IPS DF 19.7 (cell line): ENCODE measurements around the gene ZC2HC1B.
"Not testable (repeated sequence)": the region's sequence is repeated elsewhere in the genome, so short reads cannot be mapped to it uniquely, and the experiment has no call there.

Source experiments
- DNase-seq: peaks from one replicate; pipeline ENCODE4 v3.0.0-alpha.2; 2013; ENCODE audit warnings: low read depth, low spot score

ZC2HC1B gene

DNA sequence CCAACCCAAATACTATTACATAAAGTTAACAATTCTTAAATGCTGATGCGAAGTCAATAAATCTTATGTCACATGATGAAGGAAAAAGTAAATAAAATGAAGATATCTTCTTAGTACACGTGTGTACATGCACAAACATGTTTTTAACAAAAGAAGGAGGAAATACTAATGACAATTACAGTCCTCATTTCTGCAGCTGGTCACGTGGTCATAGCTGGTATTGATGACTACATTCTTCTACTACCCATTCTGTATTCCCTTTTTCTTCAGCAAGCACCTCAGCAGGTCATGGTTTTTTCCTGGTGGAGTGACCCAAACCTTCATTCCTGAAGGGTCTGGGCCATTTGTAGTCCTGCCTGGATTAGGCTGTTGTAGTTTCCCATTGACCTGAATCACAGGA, 4.5 kb downstream of the ZC2HC1B start:
- not testable (repeated sequence) for DNase-seq

DNA sequence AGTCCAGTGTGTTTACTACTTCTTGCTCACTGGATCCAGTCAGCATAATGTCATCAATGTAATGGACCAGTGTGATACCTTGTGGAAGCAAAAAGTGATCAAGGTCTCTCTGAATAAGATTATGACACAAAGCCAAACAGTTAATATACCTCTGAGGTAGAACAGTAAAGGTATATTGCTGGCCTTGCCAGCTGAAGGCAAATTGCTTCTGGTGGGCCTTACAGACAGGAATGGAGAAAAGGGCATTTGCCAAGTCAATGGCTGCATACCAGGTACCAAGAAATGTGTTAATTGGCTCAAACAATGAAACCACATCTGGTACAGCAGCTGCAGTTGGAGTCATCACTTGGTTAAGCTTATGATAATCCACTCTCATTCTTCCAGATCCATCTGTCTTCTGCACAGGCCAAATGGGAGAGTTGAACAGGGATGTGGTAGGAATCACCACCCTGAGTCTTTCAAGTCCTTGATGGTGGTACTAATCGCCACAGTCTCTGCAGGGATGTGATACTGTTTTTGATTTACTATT, 7.0 kb downstream of the ZC2HC1B start:
- not testable (repeated sequence) for DNase-seq

DNA sequence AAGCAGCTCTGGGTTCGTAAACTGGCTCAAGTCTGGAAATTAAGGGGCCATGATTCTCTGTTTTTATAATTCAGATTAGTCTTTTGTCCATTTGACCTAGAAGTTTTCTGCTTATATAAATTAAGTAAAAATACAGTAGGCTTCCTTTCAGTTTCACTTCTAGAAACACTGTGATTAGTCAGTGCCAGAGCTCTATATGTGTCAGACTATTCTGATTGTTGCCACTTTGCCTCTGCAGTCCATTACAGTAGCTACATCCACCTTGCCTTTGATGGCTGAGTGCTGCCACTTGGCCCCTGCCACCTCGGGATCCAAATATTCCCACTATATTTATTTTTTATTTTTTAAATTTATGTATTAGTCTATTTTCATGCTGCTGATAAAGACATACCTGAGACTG, 7.9 kb downstream of the ZC2HC1B start:
- DNase-seq = no peak

DNA sequence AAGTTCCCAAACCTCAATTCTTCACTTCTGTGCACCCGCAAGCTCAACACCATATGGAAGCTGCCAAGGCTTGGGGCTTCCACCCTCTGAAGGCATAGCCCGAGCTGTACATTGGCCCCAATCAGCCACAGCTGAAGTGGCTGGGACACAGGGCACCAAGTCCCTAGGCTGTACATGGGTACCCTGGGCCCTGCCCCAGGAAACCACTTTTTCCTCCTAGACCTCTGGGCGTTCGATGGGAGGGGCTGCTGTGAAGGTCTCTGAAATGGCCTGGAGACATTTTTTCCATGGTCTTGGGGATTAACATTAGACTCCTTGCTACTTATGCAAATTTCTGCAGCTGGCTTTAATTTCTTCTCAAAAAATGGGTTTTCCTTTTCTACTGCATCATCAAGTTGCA, 9.3 kb downstream of the ZC2HC1B start:
- DNase-seq = not testable (repeated sequence)

DNA sequence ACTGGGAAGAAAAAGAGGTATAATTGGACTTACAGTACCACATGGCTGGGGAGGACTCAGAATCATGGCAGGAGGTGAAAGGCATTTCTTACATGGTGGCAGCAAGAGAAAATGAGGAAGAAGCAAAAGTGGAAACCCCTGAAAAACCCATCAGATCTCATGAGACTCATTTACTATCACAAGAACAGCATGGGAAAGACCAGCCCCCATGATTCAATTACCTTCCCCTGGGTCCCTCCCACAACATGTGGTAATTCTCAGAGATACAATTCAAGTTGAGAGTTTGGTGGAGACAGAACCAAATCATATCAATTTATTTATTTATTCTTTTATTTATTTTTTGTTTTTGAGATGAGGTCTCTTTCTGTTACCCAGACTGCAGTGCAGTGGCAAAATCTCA, 10.2 kb downstream of the ZC2HC1B start:
- not testable (repeated sequence) for DNase-seq

DNA sequence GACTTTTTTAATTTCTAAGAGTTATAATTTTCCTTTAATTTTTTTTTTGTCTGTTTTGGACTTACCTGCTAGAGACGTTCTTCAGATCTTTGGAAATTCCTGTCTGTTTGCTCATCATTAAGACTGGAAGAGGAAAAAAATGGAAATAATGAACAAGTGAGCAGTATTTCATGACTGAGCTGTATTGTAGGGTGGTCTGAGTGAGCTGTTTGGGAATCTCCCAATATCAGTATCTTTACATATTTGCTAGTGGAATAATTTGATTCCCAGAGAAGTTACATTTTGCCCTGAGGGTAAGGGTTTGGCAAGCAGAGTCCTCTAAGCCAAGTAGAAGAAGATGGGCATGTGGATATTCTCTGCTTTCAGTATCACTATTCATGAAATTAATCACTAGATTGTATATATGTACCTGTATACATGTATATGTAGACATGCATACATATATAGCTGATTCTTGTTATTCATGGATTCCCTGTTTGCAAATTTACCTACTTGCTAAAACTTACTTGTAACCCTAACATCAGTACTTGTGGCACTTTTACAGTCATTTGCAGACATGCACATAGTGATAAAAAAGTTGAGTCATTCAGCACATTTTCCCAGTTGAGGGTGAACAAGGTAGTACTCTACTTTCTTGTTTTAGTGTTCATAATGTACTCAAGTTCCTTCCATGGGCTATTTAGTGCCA, 13.5 kb downstream of the ZC2HC1B start:
- no peak for DNase-seq

DNA sequence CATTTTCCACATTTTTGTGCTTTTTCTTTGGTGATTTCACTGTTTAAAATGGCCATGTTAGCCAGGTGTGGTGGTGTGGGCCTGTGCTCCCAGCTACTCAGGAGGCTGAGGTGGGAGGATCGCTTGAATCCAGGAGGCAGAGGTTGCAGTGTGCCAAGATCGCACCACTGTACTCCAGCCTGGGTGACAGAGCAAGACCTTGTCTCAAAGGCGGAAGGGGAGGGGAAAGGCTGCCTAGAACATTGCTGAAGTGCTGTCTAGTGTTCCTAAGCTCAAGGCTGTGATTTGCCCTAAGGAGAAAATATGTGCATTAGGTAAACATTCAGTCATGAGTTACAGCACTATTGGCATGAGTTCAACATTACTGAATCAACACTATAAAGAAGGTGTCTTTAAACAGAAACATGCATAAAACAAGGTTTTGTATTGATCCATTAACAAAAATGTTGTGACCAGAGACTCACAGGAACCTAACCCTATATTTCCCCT, 14.0 kb downstream of the ZC2HC1B start:
- no peak for DNase-seq

DNA sequence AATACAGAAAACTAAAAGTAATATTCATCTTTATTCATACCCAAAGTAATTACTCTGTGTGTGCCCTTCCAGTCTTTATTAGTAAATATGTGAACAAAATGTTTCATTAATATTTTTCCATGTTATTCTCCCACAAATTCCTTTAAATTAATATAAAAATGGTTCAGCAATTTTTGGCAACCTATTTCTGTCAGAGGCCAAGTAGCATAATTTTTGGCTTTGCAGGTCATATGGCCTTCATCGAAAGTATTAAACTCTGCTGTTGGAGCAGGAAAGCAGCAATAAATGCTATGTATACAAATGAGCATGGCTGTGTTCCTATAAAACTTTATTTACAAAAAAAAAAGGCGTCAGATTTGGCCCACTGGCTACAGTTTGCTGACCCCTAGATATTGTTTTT, 16.1 kb downstream of the ZC2HC1B start:
- DNase-seq = no peak

DNA sequence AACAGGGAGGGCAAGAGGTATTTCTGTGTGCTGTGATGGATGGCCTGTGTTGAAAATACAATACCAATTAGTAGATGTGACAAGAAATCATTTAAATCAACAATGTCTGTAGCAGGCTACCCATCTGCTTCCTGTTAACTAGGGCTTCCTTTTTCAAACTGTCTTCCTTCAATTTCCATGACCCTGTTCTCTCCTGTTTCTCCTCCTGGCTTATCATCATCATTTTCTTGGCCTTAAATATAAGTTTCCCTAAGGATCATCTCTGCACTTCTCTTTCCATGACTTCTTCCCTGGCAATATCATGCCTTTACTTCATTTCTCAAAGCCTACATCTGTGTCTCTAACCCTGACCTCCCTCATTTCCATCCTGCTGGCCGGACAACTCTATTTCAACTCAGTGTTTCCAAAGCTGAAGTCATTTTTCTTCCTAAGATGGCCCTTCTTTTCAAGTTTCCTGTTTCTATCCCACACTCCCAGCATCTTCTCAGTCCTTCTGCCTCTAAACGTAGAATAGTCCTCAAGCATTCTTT, 18.2 kb downstream of the ZC2HC1B start:
- no peak for DNase-seq

DNA sequence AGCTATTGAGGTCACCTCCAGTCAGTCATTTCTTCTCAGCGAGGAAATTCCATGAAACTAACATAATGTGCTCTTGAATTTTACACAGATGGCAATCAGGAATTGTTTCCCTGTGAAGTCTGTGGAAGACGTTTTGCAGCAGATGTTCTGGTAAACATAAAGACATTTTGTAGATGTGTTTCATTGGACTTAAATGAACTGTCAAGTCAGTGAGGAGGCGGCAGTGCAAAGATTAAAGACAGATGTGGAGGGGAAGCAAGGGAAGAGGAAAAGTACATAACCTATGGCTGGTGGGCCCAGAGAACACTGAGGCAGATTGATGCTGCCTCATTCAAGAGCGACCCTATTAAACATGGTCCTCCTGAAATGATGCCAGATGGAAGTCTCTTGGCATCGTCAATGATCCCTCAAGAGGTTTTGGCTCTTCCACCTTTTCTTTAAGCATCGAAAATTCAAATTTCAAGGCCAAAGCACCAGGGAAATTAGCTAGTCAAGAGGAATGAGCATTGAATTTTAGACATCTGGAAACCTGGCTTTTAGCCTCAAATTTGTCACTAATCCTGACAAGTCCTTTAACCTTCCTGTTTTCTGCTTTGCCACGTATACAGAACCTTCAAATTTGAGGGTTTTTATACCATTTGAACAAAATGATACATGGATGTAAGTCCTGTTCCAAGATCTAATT, 20.1 kb downstream of the ZC2HC1B start:
- no peak for DNase-seq

DNA sequence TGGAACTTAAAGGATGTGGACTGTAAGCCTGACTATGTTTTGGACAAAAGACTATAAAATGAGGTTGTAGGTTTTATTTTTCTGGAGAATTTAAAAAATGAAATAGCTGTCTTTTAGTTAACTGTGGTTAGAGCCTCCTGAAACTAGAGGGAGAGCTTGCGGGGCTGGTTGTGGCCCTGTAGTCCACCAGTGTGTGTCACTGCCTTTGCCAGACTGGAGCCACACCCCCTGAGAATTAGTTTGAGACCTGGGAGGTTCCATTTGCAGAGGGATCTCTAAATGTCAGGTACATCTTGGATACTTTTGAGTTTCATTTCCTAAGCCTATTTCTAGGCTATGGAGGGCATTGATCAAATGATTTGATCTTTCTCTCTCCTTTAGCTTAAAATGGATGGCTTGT, 20.8 kb downstream of the ZC2HC1B start:
- no peak for DNase-seq

DNA sequence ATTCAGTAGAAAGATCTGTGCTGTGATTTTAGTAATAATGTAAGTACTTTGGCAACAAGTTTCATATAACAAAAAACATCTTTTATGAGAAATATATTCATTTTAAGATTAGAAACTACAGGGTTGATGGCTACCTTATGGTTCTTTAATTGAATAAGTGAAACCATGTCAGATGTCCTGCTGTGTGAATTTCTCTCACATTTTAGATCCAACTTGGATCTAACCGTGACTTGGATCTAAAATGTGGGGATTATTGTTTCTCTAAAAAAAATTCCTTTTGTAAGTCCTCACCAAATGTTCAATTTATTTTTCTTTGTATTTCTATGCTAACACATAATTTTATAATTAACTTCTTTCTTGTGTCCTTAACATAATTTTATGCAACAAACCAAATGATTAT, 30.4 kb downstream of the ZC2HC1B start:
- no peak for DNase-seq

DNA sequence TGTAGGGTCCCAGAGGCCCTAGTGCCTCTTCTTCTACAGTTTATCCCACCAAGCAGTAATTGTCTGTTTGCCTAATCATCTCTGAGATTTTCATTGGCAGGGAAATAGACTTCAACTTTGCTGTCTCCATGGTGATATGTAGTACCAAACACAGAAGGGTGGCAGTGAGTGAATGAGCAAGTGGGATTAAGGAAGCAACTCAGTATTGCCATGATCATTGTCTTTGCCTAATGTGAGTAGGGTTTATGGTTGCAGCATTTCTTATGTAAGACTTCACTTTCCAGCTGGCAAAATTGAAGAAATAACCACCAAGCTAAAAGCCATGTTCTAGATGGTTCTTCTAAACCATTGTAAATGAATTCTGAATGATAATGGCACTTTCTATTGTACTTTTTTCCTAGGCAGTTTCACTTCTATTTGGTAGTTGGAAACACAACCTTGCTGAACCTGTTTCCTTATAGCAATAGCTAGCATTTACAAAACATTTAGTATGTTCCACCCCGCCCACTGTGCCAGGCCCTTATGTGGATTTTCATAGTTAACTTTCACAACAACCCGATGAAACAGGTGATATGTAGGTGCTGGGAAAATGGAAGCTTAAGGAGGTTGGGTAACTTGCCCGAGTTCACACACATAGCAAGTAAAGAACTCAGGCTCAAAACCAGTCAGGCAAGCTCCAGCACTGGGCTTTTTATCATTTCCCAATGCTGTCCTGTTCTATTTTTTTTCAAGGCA, 32.0 kb downstream of the ZC2HC1B start:
- DNase-seq = no peak

DNA sequence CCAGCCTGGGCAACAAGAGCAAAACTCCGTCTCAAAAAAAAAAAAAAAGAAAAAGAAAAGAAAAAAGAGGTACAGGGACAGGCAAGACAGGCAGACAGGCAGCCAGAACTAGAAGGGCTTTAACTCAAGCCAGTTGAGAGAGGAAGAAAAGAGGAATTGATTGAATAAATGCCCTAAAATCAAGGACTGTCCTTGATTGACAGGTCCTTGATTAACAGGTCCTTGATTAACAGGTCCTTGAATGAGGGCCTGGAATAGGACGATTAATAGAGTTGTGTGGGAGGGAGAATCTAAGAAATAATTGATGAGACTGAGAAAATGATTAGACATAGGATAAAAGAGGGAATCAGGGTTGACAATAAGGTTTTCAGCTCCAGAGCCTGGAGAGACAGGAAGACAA, 36.1 kb downstream of the ZC2HC1B start:
- DNase-seq = no peak

DNA sequence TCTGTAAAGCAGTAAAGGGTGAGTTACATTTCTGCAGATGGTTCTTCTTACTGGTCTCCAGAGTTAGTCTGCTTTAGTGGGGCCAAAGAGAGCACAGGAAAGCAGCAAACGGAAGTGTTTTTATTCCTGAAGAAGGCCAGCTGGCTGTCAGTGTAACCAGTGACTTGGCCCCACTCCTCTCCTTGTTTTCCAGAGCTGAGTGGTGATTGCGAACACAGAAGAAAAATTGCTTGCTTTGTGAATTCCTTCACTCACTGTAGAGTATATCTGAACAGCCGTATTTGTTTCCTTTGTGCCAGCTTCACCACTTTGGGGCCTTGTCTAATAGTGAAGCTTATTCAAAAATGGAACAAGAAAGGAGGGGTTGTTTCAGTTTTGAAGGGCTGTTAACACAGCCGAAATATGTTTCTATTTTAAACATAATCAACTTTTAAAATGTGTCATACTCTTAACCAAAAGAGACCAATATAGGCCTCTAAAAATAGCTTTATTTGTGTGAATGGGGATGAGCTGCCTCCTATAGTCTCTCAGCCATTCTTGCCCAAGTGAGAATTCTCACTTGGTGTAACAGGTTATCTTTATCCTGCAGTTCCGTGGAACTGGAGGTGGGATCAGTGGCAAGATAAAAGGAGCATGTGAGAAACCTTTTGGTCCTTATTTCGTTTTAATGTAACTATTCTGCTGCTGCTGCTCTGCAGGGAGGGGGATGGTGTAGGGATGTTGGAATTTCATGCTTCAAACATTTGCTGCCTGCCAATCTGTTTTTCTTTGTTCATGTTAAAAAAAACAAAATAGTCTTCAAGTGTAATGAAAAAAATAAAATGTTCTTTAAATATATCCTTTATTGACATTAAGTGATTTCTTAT, 37.8 kb downstream of the ZC2HC1B start:
- DNase-seq = no peak

DNA sequence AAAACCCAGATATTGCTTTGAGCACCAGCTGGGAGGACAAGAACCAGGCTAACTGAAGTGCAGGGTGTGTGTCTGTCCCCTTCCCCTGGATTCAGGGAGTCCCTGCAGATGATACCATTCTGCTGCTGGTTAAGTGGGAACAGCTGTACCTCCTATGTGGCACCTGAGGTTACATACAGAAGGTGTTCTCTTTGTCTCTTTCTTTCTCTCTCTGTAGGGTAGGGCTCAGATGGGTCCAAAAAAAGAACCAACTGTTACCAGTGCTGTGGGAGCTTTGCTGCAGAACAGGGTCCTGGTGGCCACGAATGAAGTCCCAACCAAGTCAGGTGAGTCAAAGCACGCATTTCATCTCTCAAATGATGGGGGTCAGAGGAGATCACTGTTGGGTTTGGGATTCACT, 38.6 kb downstream of the ZC2HC1B start:
- no peak for DNase-seq

DNA sequence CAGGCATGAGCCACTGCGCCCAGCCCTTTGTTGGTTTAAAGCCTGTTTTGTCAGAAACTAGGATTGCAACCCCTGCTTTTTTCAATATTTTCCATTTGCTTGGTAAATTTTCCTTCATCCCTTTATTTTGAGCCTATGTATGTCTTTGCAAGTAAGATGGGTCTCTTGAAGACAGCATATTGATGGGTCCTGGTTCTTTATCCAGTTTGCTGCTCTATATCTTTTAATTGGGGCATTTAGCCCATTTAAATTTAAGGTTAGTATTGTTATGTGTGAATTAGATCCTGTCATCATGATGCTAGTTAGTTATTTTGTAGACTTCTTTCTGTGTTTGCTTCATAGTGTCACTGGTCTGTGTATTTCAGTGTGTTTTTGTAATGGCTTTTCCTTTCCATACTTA, 46.8 kb downstream of the ZC2HC1B start:
- no peak for DNase-seq

DNA sequence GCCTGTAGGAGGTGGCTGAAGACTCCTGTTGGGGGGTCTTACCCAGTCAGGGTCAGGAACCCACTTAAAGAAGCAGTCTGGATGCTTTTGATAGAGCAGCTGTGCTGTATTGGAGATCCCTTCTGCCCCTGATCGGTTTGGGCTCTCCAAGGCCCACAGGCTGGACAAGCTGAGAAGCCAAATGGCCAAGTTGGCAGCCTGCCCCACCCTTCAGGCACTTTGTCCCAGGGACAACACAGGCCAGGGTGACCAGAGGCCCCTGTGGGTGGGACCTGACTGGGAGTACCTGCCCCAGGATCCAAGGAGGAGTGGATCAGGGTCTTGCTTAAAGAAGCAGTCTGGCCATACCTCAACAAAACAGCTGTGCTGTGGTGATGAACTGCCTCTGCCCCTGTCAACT, 48.4 kb downstream of the ZC2HC1B start:
- DNase-seq = no peak

DNA sequence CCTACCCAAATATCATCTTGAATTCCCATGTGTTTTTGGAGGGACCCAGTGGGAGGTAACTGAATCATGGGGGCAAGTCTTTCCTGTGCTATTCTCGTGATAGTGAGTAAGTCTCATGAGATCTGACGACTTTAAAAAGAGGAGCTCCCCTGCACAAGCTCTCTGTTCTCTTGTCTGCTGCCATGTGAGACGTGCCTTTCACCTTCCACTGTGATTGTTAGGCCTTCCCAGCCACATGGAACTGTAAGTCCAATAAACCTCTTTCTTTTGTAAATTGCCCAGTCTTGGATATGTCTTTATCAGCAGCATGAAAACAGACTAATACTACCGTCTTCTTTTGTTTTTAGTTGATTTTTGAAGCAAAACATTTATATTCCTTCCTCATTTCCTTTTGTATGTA, 52.8 kb downstream of the ZC2HC1B start:
- DNase-seq = not testable (repeated sequence)

DNA sequence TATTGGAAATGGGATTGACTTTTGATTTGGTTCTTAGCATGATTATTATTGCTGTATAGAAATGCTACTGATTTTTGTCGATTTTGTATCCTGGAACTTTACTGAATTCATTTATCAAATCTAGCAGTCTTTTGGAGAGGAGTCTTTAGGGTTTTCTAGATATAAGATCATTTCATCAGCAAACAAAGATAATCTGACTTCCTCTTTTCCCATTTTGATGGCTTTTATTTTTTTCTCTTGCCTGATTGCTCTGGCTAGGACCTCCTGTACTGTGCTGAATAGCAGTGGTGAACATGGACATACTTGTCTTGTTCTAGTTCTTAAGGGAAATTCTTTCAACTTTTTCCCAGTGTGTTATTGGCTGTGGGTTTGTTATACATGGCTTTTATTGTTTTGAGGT, 64.6 kb downstream of the ZC2HC1B start:
- no peak for DNase-seq

DNA sequence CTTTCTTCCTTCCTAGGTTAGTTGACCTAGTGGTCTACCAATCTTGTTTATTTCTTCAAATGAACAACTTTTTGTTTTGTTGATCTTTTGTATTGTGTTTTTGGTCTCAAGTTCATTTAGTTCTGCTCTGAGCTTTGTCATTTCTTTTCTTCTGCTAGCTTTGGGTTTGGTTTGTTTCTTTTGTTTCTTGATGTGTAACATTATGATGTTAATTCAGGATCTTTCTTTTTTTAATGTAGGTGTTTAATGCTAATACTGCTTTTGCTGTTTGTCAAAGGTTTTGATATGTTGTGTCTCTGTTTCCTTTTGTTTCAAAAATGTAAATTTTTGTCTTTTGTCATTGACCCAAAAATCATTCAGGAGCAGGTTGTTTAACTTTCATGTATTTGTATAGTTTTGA, 65.7 kb downstream of the ZC2HC1B start:
- DNase-seq = no peak
